Measurements from ENCODE around the gene SCRN2.

Gene SCRN2

DNA sequence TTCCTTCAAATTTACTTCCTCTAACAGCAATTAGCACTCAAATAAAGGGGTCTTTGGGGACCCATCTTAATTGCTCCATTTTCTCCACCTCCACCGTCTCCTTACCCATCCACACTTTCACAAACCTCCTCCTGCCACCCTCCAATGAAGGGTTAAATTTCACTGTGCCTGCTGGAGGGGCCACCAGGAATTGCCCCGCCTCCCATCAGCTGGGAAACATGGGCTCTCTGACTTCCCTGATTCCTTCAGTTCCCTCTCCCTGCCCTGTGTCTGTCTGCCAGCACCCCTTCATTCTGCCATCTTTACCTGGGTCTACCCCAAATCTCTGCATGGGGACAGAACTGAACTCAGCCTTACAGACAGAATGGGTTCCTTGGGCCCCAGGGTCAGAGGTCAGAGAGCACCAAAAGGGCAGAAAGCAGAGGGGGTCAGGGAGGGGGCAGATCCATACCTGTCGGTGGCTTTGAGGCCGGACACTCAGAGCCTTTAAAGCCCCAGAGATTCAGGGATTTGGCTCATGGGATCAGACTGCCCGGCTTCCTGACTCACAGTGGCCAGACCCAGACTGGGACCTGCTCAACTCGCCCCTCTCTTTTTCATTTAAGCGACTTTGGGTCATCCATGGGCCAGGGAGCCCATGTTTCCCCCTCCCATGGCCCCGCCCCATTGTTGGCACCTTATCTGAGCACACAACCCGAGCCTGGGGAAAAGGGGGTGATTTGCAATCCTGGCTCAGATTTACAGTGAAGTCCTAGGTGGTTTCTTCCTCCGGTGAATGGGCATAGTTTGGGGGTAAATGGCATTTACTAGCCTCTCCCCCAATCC is 37.3 kb upstream of the SCRN2 start:
- H3K27ac ChIP-seq, result no peak overlapping the region
- H3K36me3 ChIP-seq (replicated peaks), result no peaks in the 10 kb centered on the region
- no peak overlapping the region for H3K4me3 ChIP-seq (ENCODE audit: low read depth, low read length)
- TF ChIP-seq, protein P1, sequence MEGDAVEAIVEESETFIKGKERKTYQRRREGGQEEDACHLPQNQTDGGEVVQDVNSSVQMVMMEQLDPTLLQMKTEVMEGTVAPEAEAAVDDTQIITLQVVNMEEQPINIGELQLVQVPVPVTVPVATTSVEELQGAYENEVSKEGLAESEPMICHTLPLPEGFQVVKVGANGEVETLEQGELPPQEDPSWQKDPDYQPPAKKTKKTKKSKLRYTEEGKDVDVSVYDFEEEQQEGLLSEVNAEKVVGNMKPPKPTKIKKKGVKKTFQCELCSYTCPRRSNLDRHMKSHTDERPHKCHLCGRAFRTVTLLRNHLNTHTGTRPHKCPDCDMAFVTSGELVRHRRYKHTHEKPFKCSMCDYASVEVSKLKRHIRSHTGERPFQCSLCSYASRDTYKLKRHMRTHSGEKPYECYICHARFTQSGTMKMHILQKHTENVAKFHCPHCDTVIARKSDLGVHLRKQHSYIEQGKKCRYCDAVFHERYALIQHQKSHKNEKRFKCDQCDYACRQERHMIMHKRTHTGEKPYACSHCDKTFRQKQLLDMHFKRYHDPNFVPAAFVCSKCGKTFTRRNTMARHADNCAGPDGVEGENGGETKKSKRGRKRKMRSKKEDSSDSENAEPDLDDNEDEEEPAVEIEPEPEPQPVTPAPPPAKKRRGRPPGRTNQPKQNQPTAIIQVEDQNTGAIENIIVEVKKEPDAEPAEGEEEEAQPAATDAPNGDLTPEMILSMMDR (IDR thresholded peaks at IDR 0.05; ENCODE audit: low read depth, low read length, missing control alignments), result no peak
- H3K27me3 ChIP-seq (replicated peaks), result peaks cover 18% of the 10 kb centered on the region
- DNase-seq, result no peak
- in situ Hi-C loops (cut with HindIII; ENCODE audit: low pct_ligation_motif_present, low sequenced_read_pairs), result no loop called here

DNA sequence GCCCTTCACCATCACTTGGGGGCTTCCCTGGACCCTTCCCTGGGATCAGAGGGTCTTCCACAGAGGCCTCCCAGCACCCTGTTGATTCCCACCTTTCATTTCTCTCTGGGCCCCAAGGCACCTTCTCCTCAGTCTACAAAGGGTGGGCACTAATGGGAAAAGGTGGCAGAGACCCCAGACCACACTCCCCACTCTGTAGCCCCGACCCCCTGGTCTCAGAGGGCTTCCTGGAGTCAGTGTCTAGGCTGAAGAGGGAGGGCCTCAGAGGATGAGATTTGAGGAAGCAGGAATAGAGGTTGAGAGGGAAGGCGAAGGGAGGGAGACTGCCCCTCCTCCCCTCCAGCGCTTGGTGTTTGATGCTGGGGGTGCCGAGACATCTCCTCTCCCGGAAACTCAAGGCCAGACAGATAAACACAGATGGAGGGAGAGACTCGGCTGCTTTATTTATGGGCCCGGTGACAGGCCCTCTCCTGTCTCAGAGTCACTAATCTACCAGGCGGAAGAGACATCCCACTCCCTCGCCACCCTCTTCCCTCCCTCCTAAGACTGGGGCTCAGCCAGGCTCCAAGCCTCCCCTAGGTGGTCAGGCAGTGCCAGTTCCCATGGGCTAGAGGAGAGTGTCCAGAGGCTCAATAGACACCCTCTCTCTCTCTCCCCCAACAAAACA is 36.4 kb upstream of the SCRN2 start:
- H3K36me3 ChIP-seq (replicated peaks), result no peaks in the 10 kb centered on the region
- H3K27ac ChIP-seq, result no peak overlapping the region
- in situ Hi-C loops (cut with HindIII; ENCODE audit: low pct_ligation_motif_present, low sequenced_read_pairs), result no loop called here
- no peak for DNase-seq
- H3K4me3 ChIP-seq (ENCODE audit: low read depth, low read length), result no peak overlapping the region
- TF ChIP-seq, protein P1 (IDR thresholded peaks at IDR 0.05; ENCODE audit: low read depth, low read length, missing control alignments), result no peak
- peaks cover 27% of the 10 kb centered on the region for H3K27me3 ChIP-seq (replicated peaks)

DNA sequence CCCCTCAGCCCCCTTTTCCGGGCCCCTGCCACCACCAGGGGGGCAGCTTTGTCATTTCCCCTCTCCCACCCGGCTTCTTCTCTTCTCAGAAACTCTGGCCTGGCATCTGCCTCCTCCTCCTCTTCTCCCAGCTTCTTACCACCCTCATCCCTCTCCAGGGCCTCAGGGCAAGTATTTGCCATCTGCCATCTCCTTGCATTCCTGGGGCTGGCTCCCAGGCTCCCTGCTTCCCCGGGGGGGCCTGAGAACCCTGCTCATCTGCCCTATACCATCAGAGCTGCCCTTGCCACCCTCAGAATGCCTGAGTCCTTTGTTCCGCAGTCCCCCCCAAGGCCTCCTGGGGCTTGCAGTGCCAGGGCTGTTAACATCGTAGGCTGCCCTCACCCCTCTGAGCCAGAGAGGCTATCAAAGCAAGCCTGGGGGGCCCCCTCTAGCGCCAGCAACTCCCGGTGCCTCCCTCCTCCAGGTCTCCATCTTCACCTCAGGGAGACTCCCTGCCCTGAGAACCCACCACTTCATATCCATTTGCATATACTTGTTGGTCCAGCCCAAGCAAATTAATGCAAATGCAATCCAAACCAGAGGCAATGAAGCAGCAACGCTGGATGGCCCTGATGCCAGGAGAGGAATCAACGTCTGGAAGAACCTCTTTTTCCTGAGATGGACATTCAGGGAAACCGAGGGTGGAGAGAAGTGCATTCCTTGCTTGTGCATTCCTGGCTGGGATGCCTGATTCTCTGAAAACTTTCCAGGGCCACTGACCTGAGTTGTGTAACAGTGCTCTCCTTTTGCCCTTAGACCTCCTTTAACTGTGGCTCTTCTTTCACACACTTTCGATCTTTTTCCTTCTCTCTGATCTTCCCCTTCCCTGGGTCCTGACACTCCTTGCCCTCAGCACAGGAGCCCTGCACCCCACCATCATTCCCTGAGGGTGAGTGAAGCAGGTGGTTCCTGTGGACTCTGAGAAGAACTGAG is 34.2 kb upstream of the SCRN2 start:
- in situ Hi-C loops (cut with HindIII; ENCODE audit: low pct_ligation_motif_present, low sequenced_read_pairs), result no loop called here
- H3K36me3 ChIP-seq (replicated peaks), result no peaks in the 10 kb centered on the region
- DNase-seq, result no peak

DNA sequence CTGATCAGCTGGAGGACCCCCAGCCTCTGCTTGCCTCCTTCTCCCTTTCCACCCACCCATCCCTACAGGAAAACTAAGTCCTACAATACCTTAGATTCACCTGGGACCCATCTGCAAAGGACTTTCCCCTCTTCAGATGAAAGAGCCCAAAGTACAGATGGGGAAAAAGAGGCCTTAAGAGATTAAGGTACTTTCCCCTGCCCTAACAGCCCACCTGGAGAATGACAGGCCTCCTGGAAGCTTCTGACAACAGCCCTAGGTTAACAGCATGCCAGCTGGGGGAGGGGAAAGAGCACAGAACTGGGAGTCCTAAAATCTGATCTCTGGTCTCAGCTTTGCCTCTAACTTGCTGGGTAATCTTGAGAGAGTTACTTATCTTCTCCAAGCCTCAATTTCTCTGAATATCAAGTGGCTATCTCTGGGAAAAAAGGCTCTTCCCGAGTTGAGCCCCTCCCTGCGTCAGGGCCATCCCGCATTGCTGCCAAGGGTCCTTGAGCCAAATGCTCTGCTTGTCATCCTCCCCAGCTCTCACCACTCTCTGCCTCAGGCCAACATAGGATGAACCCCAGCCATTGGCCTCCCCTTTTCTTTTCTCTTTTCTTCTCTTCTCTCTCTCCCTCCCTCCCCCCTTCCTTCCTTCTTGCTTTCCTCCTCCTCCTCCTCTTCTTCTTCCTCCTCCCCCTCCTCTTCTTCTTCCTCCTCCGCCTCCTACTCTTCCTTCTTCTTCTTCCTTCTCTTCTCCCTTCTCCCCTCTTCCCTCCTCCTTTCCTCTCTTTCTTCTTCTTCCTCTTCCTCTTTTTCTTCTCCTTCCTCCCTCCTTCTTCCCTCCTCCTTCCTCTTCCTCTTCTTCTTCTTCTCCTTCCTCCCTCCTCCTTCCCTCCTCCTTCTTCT is 32.4 kb upstream of the SCRN2 start:
- no peak for DNase-seq
- H3K36me3 ChIP-seq (replicated peaks), result no peaks in the 10 kb centered on the region
- peaks cover 55% of the 10 kb centered on the region for H3K27me3 ChIP-seq (replicated peaks)
- H3K27ac ChIP-seq, result no peak overlapping the region
- H3K4me3 ChIP-seq (ENCODE audit: low read depth, low read length), result no peak overlapping the region
- TF ChIP-seq, protein P1 (IDR thresholded peaks at IDR 0.05; ENCODE audit: low read depth, low read length, missing control alignments), result no peak
- in situ Hi-C loops (cut with HindIII; ENCODE audit: low pct_ligation_motif_present, low sequenced_read_pairs), result no loop called here

More for the DNA sequence above, 34.2 kb upstream of the SCRN2 start:
- no peak overlapping the region for H3K27ac ChIP-seq
- H3K27me3 ChIP-seq (replicated peaks), result peaks cover 46% of the 10 kb centered on the region
- H3K4me3 ChIP-seq (ENCODE audit: low read depth, low read length), result no peak overlapping the region
- TF ChIP-seq, protein P1 (IDR thresholded peaks at IDR 0.05; ENCODE audit: low read depth, low read length, missing control alignments), result no peak

DNA sequence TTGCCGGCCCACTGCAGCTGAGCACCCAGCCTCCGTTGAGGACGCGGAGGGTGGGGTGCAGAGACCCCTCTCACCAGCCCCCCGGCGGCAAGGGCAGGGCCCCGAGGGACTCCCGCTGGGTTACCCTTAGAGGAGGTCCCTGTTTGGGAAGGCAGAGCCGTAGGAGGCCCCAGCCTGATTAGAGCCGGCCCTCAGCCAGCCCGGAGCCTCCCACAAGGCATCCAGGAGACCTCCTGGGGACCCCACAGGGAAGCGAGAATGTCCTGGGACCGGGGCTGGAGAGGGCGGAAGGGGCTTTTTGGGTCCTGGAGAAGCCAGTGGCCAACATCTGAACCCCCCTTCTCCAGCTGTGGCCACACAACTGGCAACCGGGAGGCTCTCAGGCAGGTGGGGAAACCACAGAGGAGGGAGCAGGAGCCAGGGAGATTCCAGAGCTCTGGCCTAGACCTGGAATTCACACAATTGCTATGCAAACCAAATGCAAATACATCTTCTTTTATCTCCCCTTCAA is 31.6 kb upstream of the SCRN2 start:
- peaks cover 55% of the 10 kb centered on the region for H3K27me3 ChIP-seq (replicated peaks)
- TF ChIP-seq, protein P1 (IDR thresholded peaks at IDR 0.05; ENCODE audit: low read depth, low read length, missing control alignments), result no peak
- H3K27ac ChIP-seq, result no peak overlapping the region
- H3K36me3 ChIP-seq (replicated peaks), result no peaks in the 10 kb centered on the region
- DNase-seq, result no peak
- no peak overlapping the region for H3K4me3 ChIP-seq (ENCODE audit: low read depth, low read length)
- in situ Hi-C loops (cut with HindIII; ENCODE audit: low pct_ligation_motif_present, low sequenced_read_pairs), result no loop called here

Data from brain microvascular endothelial cell (primary cell).